Measurements from ENCODE around the gene ERO1A. TPM values are rescaled to one million over a fixed set of nuclear protein-coding genes. Genes with fewer than 3 reads are reported as not detected.

ERO1A gene
- total and polyA plus RNA-seq, 4 donors = 16.5 to 42.3 (median 20.0) TPM

- Histone ChIP-seq H3K4me1 (ENCODE audit: control insufficient read depth in 4 of 4, insufficient read depth in 4 of 4, low read length in 3 of 4) (peaks cover 8 to 49% (median 19%) of the 10 kb centered on the region in 4 donors), H3K27me3 (ENCODE audit: control insufficient read depth in 4 of 4, insufficient read depth in 4 of 4, low read length in 3 of 4) (no peaks in the 10 kb centered on the region)
Observed at GRCh38 chr14:52733824-52734223, 38.5 kb upstream of the ERO1A start.

More at GRCh38 chr14:52733824-52734223, 38.5 kb upstream of the ERO1A start:
- H3K9ac ChIP-seq (ENCODE audit: low read depth in 1 of 2, low read length in 2 of 2) = no peak overlapping the region
- no peak for DNase-seq (ENCODE audit: low spot score)
- peaks cover 0 to 4% (median 3%) of the 10 kb centered on the region in 4 donors for H3K36me3 ChIP-seq (ENCODE audit: control insufficient read depth in 4 of 4, insufficient read depth in 3 of 4, low read depth in 1 of 4, low read length in 3 of 4)
- H3K27ac ChIP-seq (ENCODE audit: low read depth in 1 of 2, low read length in 2 of 2) = no peak overlapping the region
- no peaks in the 10 kb centered on the region for H3K9me3 ChIP-seq (ENCODE audit: control insufficient read depth in 4 of 4, low read length in 3 of 4)
- 98% methylated on average over 9 of the region's 9 CpGs for WGBS
- TF ChIP-seq JUND (IDR thresholded peaks at IDR 0.05) (no peak), ATF3 (IDR thresholded peaks at IDR 0.05) (no peak), RAD21 (IDR thresholded peaks at IDR 0.05) (no peak), MAX (IDR thresholded peaks at IDR 0.05) (no peak), HNF4A (conservative IDR thresholded peaks at IDR 0.05) (no peak), YY1 (IDR thresholded peaks at IDR 0.05) (no peak), FOXA2 (IDR thresholded peaks at IDR 0.05) (no peak), TAF1 (conservative IDR thresholded peaks at IDR 0.05) (no peak), FOXA1 (IDR thresholded peaks at IDR 0.05) (no peak), REST (IDR thresholded peaks at IDR 0.05) (no peak), NR2F2 (IDR thresholded peaks at IDR 0.05) (no peak), SP1 (IDR thresholded peaks at IDR 0.05) (no peak), HNF4G (IDR thresholded peaks at IDR 0.05) (no peak), EGR1 (IDR thresholded peaks at IDR 0.05; ENCODE audit: low read depth in 2 of 2) (no peak), RXRA (IDR thresholded peaks at IDR 0.05) (no peak), GABPA (IDR thresholded peaks at IDR 0.05 in 1 of 2, conservative IDR thresholded peaks at IDR 0.05 in 1 of 2) (no peak)
- TF ChIP-seq, protein P1, sequence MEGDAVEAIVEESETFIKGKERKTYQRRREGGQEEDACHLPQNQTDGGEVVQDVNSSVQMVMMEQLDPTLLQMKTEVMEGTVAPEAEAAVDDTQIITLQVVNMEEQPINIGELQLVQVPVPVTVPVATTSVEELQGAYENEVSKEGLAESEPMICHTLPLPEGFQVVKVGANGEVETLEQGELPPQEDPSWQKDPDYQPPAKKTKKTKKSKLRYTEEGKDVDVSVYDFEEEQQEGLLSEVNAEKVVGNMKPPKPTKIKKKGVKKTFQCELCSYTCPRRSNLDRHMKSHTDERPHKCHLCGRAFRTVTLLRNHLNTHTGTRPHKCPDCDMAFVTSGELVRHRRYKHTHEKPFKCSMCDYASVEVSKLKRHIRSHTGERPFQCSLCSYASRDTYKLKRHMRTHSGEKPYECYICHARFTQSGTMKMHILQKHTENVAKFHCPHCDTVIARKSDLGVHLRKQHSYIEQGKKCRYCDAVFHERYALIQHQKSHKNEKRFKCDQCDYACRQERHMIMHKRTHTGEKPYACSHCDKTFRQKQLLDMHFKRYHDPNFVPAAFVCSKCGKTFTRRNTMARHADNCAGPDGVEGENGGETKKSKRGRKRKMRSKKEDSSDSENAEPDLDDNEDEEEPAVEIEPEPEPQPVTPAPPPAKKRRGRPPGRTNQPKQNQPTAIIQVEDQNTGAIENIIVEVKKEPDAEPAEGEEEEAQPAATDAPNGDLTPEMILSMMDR (IDR thresholded peaks at IDR 0.05; ENCODE audit: low read depth, low read length, missing input control) = no peak
- TF ChIP-seq, protein P2, sequence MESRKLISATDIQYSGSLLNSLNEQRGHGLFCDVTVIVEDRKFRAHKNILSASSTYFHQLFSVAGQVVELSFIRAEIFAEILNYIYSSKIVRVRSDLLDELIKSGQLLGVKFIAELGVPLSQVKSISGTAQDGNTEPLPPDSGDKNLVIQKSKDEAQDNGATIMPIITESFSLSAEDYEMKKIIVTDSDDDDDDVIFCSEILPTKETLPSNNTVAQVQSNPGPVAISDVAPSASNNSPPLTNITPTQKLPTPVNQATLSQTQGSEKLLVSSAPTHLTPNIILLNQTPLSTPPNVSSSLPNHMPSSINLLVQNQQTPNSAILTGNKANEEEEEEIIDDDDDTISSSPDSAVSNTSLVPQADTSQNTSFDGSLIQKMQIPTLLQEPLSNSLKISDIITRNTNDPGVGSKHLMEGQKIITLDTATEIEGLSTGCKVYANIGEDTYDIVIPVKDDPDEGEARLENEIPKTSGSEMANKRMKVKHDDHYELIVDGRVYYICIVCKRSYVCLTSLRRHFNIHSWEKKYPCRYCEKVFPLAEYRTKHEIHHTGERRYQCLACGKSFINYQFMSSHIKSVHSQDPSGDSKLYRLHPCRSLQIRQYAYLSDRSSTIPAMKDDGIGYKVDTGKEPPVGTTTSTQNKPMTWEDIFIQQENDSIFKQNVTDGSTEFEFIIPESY (IDR thresholded peaks at IDR 0.05) = no peak
- H3K4me3 ChIP-seq (ENCODE audit: low read depth in 1 of 3, low read length in 3 of 3) = no peak overlapping the region

Data from liver (tissue), 9 donors.